ENCODE data around the gene ZNF444. TPM values are rescaled to one million over a fixed set of nuclear protein-coding genes. Genes with fewer than 3 reads are reported as not detected.

The ZNF444 gene
- total RNA-seq, 4 donors from 2014 or later, result 35.1 to 53.0 (median 45.5) TPM

DNA sequence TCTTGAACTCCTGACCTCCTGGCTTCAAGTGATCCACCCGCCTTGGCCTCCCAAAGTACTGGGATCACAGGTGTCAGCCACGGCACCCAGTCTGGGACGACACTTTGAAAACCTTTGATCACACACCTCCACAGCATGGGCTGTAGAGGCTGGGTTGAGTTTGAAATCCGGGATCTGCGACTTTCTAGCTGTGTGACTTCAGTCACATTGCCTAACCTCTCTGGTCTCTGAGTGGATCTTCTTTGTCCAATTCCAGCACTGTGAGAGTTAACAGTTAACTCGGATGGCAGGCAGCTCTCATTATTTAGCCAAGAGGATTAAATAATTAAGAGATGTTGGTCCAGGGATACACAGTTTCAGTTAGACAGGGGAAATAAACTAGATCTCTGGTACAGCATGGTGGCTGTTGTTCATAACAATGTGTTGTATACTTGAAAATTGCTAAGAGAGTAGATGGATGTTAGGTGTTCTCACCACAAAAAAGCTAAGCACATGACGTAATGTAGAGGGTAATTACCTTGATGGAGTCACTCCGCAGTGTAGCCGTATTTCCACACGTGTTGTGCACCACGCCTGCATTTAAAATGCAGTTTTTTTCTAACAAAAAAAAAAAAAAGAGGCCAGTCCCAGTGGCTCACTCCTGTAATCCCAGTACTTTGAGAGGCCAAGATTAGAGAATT, 36.6 kb downstream of the ZNF444 start:
- TF ChIP-seq, protein P1, sequence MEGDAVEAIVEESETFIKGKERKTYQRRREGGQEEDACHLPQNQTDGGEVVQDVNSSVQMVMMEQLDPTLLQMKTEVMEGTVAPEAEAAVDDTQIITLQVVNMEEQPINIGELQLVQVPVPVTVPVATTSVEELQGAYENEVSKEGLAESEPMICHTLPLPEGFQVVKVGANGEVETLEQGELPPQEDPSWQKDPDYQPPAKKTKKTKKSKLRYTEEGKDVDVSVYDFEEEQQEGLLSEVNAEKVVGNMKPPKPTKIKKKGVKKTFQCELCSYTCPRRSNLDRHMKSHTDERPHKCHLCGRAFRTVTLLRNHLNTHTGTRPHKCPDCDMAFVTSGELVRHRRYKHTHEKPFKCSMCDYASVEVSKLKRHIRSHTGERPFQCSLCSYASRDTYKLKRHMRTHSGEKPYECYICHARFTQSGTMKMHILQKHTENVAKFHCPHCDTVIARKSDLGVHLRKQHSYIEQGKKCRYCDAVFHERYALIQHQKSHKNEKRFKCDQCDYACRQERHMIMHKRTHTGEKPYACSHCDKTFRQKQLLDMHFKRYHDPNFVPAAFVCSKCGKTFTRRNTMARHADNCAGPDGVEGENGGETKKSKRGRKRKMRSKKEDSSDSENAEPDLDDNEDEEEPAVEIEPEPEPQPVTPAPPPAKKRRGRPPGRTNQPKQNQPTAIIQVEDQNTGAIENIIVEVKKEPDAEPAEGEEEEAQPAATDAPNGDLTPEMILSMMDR (IDR thresholded peaks at IDR 0.05), result no peak
- TF ChIP-seq POLR2A (IDR thresholded peaks at IDR 0.05), result no peak
- WGBS, 2 donors, result 47 to 64% methylated on average over 11 of the region's 11 CpGs
- no peaks in the 10 kb centered on the region for H3K27me3 ChIP-seq

DNA sequence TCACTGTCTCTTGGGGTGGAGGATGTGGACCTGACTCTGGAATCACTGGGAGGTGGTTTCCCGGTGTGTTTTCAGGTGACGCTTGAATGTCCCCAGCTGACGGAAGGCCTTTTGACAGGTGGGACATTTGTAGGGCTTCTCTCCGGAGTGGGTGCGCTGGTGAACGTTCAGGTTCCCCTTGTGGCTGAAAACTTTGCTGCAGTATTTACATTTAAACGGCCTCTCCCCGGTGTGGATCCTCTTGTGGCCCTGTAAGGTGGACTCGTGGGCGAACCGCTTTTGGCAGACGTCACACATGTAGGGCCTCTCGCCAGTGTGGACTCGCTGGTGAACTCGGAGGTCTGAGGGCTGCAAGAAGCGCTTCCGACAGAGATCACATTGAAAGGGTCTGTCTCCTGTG, 48.7 kb downstream of the ZNF444 start:
- intact Hi-C loops (cut with DNase I), result no loop called here
- Histone ChIP-seq H3K27me3 (no peaks in the 10 kb centered on the region), H3K36me3 (no peaks in the 10 kb centered on the region), H3K9me3 (no peaks in the 10 kb centered on the region), H3K4me3 (replicated peaks in 1 of 3) (no peak overlapping the region), H3K27ac (no peak overlapping the region), H3K4me1 (no peaks in the 10 kb centered on the region)
- TF ChIP-seq POLR2A (IDR thresholded peaks at IDR 0.05), result no peak
- TF ChIP-seq, protein P1 (IDR thresholded peaks at IDR 0.05), result no peak
- 70 to 76% methylated on average over 17 of the region's 17 CpGs for WGBS, 2 donors
- DNase-seq, result no peak

More for the DNA sequence above, 36.6 kb downstream of the ZNF444 start:
- no peaks in the 10 kb centered on the region for H3K9me3 ChIP-seq
- intact Hi-C loops (cut with DNase I), result no loop called here
- H3K4me1 ChIP-seq, result no peaks in the 10 kb centered on the region
- no peak overlapping the region for H3K27ac ChIP-seq
- DNase-seq, result no peak
- no peaks in the 10 kb centered on the region for H3K36me3 ChIP-seq
- no peak overlapping the region for H3K4me3 ChIP-seq (replicated peaks in 1 of 3)

DNA sequence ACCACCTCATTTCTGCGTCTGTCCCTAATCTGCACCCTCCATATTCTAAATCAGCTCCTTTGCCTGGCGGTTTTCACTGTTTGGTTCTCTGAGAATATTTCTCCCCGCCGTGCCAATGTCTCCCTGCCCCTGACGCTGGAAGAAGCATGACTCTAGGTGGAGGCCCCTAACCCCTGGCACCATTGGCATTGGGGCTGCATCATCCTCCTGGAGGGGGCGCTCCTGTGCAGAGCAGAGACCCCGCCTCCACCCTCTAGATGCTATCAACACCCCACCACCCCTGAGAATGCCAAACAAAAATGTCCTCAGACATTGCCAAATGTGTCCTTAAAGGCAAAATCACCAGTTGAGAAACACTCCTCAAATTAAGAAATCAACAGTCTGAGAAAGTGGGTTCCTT, 50.0 kb downstream of the ZNF444 start:
- WGBS, 2 donors, result 72 to 77% methylated on average over 7 of the region's 7 CpGs
- TF ChIP-seq POLR2A (IDR thresholded peaks at IDR 0.05), result no peak
- TF ChIP-seq, protein P1 (IDR thresholded peaks at IDR 0.05), result no peak

DNA sequence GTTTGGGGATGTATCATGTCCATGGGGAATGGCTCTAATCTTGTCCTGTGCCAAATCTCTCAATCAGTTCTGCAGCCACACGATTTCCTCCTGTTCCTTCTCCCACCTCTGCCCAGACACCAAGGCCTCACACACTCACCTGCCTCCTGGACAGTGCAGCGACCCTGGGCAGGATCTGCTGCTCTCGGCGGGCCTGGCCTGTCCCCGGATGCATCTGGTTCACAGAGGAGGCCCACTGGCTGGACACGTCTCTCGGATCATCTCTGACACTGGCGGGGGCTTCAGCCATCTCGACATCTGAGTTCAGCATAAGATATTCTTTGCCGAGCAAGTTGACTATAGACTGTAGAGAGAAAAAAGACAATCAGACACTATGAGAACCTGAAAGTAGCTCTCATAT, 50.6 kb downstream of the ZNF444 start:
- no peaks in the 10 kb centered on the region for H3K36me3 ChIP-seq

More for the DNA sequence above, 50.0 kb downstream of the ZNF444 start:
- Histone ChIP-seq H3K4me3 (replicated peaks in 1 of 3) (no peak overlapping the region), H3K9me3 (no peaks in the 10 kb centered on the region), H3K27ac (no peak overlapping the region), H3K27me3 (no peaks in the 10 kb centered on the region), H3K4me1 (no peaks in the 10 kb centered on the region), H3K36me3 (no peaks in the 10 kb centered on the region)
- no peak for DNase-seq
- intact Hi-C loops (cut with DNase I), result no loop called here

More for the DNA sequence above, 50.6 kb downstream of the ZNF444 start:
- no peak overlapping the region for H3K4me3 ChIP-seq (replicated peaks in 1 of 3)
- TF ChIP-seq POLR2A (IDR thresholded peaks at IDR 0.05), result no peak
- TF ChIP-seq, protein P1 (IDR thresholded peaks at IDR 0.05), result no peak
- no peak for DNase-seq
- intact Hi-C loops (cut with DNase I), result no loop called here
- H3K27ac ChIP-seq, result no peak overlapping the region
- no peaks in the 10 kb centered on the region for H3K9me3 ChIP-seq
- WGBS, 2 donors, result 85 to 87% methylated on average over 10 of the region's 10 CpGs
- H3K4me1 ChIP-seq, result no peaks in the 10 kb centered on the region
- no peaks in the 10 kb centered on the region for H3K27me3 ChIP-seq
